Heart left ventricle (tissue), 16 donors: ENCODE results near the gene FOXA2. TPM values are rescaled to one million over a fixed set of nuclear protein-coding genes. Genes with fewer than 3 reads are reported as not detected.

Experiments used
- ATAC-seq, 4 donors: fragments of 200-7000 bp; cut with Tn5 transposase; one replicate each; pipeline ENCODE4 v1.9.1; 2020 to 2022; ENCODE audit warnings: moderate library complexity in 4 of 4, mild to moderate bottlenecking in 3 of 4, moderate number of reproducible peaks in 1 of 4
- DNase-seq, 5 donors: peaks; one replicate each; pipeline ENCODE4 v3.0.0-alpha.2; 2020
- H3K27ac ChIP-seq, 12 donors: fragments of 200-600 bp; sonication (generic) in 4 of 12; one replicate each; pipeline versions ENCODE4 v1.5.0 to v1.8.0; 2016 to 2022; ENCODE audit warnings: mild to moderate bottlenecking in 2 of 12
- H3K27me3 ChIP-seq, 9 donors: fragments of 200-600 bp; sonication (generic) in 2 of 9; one replicate each; pipeline versions ENCODE4 v1.5.1 to v1.8.0; 2016 to 2022; ENCODE audit warnings: mild to moderate bottlenecking in 3 of 9
- H3K36me3 ChIP-seq, 9 donors: fragments of 200-600 bp; sonication (generic) in 2 of 9; one replicate each; pipeline versions ENCODE4 v1.5.0 to v1.8.0; 2018 to 2022; ENCODE audit warnings: mild to moderate bottlenecking in 2 of 9
- H3K4me1 ChIP-seq, 12 donors: fragments of 200-600 bp; sonication (generic) in 4 of 12; one replicate each; pipeline versions ENCODE4 v1.5.0 to v1.8.0; 2016 to 2022; ENCODE audit warnings: mild to moderate bottlenecking in 3 of 12
- H3K4me3 ChIP-seq, 12 donors: fragments of 200-600 bp; sonication (generic) in 4 of 12; one replicate each; pipeline versions ENCODE4 v1.5.0 to v1.8.0; 2017 to 2022; ENCODE audit warnings: mild to moderate bottlenecking in 9 of 12, moderate library complexity in 4 of 12
- H3K9me3 ChIP-seq, 12 donors: fragments of 200-600 bp; sonication (generic) in 4 of 12; one replicate each; pipeline versions ENCODE4 v1.5.0 to v1.8.0; 2016 to 2022; ENCODE audit warnings: mild to moderate bottlenecking in 1 of 12
- POLR2A ChIP-seq, 2 donors: fragments of 450-650 bp; IDR thresholded peaks; one replicate each; pipeline ENCODE4 v1.6.1; 2017; ENCODE audit warnings: antibody characterized with exemption in 2 of 2, mild to moderate bottlenecking in 2 of 2, moderate library complexity in 2 of 2
- WGBS, 4 donors: extraction: QIAGEN DNeasy Blood & Tissue Kit in 2 of 4; methylation state at CpG; one replicate each; pipeline versions ENCODE4 v1.1.5 to v1.1.7; 2013 to 2018; 5-methylcytosine and 5-hydroxymethylcytosine counted together
- intact Hi-C, 10 donors: fragments of 100-400 bp; cut with DNase I; formaldehyde crosslinking; loops; one replicate each; pipeline versions ENCODE4 v1.11.1 to v1.14.2; 2022
- polyA plus RNA-seq, 2 donors: library from polyadenylated mRNA; stranded (reverse); fragments of 200-250 nt; gene quantifications; one replicate each; pipeline ENCODE4 v1.2.3, GENCODE V29; 2013
- total RNA-seq, 9 donors: library from RNA; depleted of rRNA in 2 of 9; stranded (reverse); fragments of >200 nt in 2 of 9; fragmentation: NEBNext Ultra II Directional in 3 of 9; extraction: Animal tissue kit (Norgen Biotek cat#: 25700) in 3 of 9; gene quantifications; one replicate each; pipeline versions ENCODE4 v1.1.0 to v1.2.4, GENCODE V29; 2016 to 2023
- TF ChIP-seq, protein P1 (sequence below), 12 donors: fragments of 200-600 bp; sonication (generic) in 4 of 12; IDR thresholded peaks; one replicate each; pipeline versions ENCODE4 v1.5.0 to v1.8.0; 2018 to 2022; ENCODE audit warnings: antibody characterized with exemption in 12 of 12, mild to moderate bottlenecking in 5 of 12
- donor health status: ischemic (EF 13 %, LVEDD 7.1; RV severe dilation, severe dysfunction).
- donor health status: healthy with polysubstance abuse.
- donor health status: DM: no; HTN: yes; CAD: no.
- donor health status: DM: no; HTN: no; CAD: no.
- donor health status: ischemic (EF 25% LVEDD 6.9; RV normal size, moderate dysfunction).
- donor health status: ischemic (EF 25% LVEDD 5.7; RV mildly dilated, moderate dysfunction).
- donor health status: healthy.
- donor health status: DM: yes; HTN: yes; CAD: no.
- donor health status: ischemic (EF 35%, LVEDD 5.7; RV mildly dilated, moderate dysfunction).
- donor health status: nonischemic (EF 11% LVEDD 7.7; RV severe dilation, severe dysfunction).
- donor health status: DM: yes; HTN: yes; CAD: no.
- donor health status: PGD.
- donor health status: ischemic (EF 29% LVEDD 5.4; RV normal size, mild dysfunction).
- donor health status: nonischemic (EF 23%, LVEDD 6.1; RV moderate dilation, normal function).

Gene FOXA2
- total and polyA plus RNA-seq, 11 donors: not detected

DNA sequence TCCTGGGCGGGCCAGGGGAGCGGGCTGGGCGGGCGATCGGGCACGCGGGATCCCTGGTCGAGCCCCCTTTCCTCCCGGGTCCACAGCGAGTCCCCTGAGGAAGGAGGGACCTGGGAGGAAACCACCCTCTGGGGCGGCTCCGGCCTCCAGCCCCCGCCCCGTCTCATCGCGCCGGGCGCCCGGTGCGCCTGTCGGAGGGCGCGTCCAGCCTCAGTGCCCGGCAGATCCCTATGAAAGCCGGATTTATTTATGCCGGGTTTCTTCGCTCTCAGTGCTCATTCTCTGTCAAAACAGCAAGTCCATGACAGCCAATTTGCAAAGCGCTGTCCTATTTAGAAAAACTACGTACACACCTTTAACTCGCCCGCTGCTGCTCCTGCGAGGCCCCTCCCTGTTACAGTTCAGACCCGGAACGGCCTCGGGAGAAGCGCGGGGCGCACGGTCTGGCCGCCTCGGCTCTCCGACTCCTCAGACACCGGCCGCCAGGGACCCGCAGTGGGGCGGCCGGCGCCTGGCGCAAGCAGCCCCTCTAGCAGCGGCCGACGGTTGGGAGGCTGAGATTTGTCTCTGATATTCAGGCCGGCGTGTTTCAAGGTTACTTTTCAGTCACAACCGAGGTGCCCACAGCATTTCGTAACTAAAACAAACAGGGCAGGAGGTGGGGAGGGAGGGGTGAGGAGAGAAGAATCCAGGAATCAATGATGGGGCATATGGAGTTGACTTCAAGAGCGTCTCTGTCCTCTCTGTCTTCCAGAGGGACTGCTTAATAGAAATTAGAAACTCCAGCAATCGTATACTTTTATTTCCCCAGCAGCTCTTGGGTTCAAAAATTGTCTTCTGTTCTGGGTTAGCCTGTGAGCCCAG, 782 bp upstream of the FOXA2 start:
- ATAC-seq: peak in 1 of 4 donors; percentile 20
- no peaks in the 10 kb centered on the region for H3K36me3 ChIP-seq
- intact Hi-C loops: loop anchor here in 1 of 10 donors (10.0 kb wide), 1 partner anchor 240 kb away; no protein-coding TSS in a partner anchor
- peaks cover 0 to 45% (median 5%) of the 10 kb centered on the region in 12 donors for H3K4me1 ChIP-seq
- no peak for DNase-seq
- no peak overlapping the region for H3K4me3 ChIP-seq
- no peaks in the 10 kb centered on the region for H3K9me3 ChIP-seq
- WGBS, 4 donors: 2 to 3% (median 2%) methylated on average over 37 to 58 of the region's 58 CpGs
- TF ChIP-seq, protein P1, sequence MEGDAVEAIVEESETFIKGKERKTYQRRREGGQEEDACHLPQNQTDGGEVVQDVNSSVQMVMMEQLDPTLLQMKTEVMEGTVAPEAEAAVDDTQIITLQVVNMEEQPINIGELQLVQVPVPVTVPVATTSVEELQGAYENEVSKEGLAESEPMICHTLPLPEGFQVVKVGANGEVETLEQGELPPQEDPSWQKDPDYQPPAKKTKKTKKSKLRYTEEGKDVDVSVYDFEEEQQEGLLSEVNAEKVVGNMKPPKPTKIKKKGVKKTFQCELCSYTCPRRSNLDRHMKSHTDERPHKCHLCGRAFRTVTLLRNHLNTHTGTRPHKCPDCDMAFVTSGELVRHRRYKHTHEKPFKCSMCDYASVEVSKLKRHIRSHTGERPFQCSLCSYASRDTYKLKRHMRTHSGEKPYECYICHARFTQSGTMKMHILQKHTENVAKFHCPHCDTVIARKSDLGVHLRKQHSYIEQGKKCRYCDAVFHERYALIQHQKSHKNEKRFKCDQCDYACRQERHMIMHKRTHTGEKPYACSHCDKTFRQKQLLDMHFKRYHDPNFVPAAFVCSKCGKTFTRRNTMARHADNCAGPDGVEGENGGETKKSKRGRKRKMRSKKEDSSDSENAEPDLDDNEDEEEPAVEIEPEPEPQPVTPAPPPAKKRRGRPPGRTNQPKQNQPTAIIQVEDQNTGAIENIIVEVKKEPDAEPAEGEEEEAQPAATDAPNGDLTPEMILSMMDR (IDR thresholded peaks at IDR 0.05): no peak
- peaks cover 70 to 98% (median 86%) of the 10 kb centered on the region in 9 donors for H3K27me3 ChIP-seq
- no peak overlapping the region for H3K27ac ChIP-seq

GRCh38 chr20:22583773-22584521, 425 bp downstream of the FOXA2 start:
- DNase-seq (no peak), ATAC-seq (peak in 1 of 4 donors; percentile 12)
- no peak overlapping the region for H3K27ac ChIP-seq
- peaks cover 77 to 98% (median 93%) of the 10 kb centered on the region in 9 donors for H3K27me3 ChIP-seq
- no peak for TF ChIP-seq POLR2A (IDR thresholded peaks at IDR 0.05)
- TF ChIP-seq, protein P1 (IDR thresholded peaks at IDR 0.05): no peak
- H3K36me3 ChIP-seq: no peaks in the 10 kb centered on the region
- peak overlapping the region in 3 of 12 donors; percentile 7 to 24 (median 15) for H3K4me3 ChIP-seq
- intact Hi-C loops: loop anchor here in 1 of 10 donors (10.0 kb wide), 1 partner anchor 239 kb away; no protein-coding TSS in a partner anchor
- H3K4me1 ChIP-seq: peaks cover 0 to 50% (median 5%) of the 10 kb centered on the region in 12 donors
- no peaks in the 10 kb centered on the region for H3K9me3 ChIP-seq
- 1 to 2% (median 1%) methylated on average over 33 to 41 of the region's 41 CpGs for WGBS, 4 donors

GRCh38 chr20:22582964-22583772, 1.2 kb downstream of the FOXA2 start:
- peak overlapping the region in 5 of 12 donors; percentile 5 to 24 (median 12) for H3K4me3 ChIP-seq
- intact Hi-C loops: loop anchor here in 1 of 10 donors (10.0 kb wide), 1 partner anchor 238 kb away; no protein-coding TSS in a partner anchor
- no peaks in the 10 kb centered on the region for H3K36me3 ChIP-seq
- WGBS, 4 donors: 2 to 3% (median 2%) methylated on average over 22 to 66 of the region's 66 CpGs
- H3K27ac ChIP-seq: no peak overlapping the region
- ATAC-seq (no peak), DNase-seq (no peak)
- H3K27me3 ChIP-seq: peaks cover 82 to 100% (median 97%) of the 10 kb centered on the region in 9 donors
- TF ChIP-seq, protein P1 (IDR thresholded peaks at IDR 0.05): no peak
- TF ChIP-seq POLR2A (IDR thresholded peaks at IDR 0.05): no peak
- H3K9me3 ChIP-seq: no peaks in the 10 kb centered on the region
- H3K4me1 ChIP-seq: peaks cover 0 to 58% (median 7%) of the 10 kb centered on the region in 12 donors
